ENCODE data around the gene SLC35D3.
"Not testable (repeated sequence)": the region's sequence is repeated elsewhere in the genome, so short reads cannot be mapped to it uniquely, and the experiment has no call there.

GRCh38 chr6:136904477-136904876 lies 17.6 kb upstream of the SLC35D3 start:
- not testable (repeated sequence) for TF ChIP-seq CTCF (IDR thresholded peaks at IDR 0.05 in 8 of 11, conservative IDR thresholded peaks at IDR 0.05 in 3 of 11); POLR2A (IDR thresholded peaks at IDR 0.05)

All from spleen (tissue), 7 donors.